GM12873 (cell line): ENCODE results near the gene OXCT1.

Experiments used
- CTCF ChIP-seq: IDR thresholded peaks from 2 replicates; pipeline ENCODE4 v1.5.1; 2012; ENCODE audit warnings: low read depth, mild to moderate bottlenecking, moderate library complexity, low read length, control low read depth; ENCODE audit not compliant: insufficient read depth; ENCODE audit errors: missing control alignments

OXCT1 gene

DNA sequence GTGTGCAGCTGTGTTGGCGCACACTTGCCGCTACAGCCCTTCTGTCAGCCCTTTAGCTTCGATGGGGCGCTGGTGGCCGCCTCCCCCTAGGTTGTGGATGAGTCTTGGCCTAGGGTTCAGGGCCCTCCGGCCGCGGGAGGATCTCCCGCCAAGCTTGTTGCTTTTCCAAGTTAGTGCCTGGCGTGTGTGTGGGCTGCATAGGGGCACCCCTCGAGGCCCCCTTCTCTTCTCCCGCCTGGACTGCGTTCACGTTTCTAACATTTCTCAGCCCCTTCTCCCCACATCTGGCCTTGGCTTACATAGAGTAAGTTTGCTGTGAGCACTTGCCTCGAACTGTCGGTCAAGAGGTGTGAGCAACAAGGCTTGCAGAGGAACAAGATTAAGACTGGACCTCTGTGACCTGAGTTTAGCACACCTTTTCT, 413 bp upstream of the OXCT1 start:
- TF ChIP-seq CTCF: no peak

- no peak for TF ChIP-seq CTCF
These were observed 988 bp downstream of the OXCT1 start for GRCh38 chr5:41869151-41869723.

GRCh38 chr5:41863871-41864486, 6.2 kb downstream of the OXCT1 start:
- no peak for TF ChIP-seq CTCF

GRCh38 chr5:41858890-41859289, 11.3 kb downstream of the OXCT1 start:
- TF ChIP-seq CTCF: no peak

DNA sequence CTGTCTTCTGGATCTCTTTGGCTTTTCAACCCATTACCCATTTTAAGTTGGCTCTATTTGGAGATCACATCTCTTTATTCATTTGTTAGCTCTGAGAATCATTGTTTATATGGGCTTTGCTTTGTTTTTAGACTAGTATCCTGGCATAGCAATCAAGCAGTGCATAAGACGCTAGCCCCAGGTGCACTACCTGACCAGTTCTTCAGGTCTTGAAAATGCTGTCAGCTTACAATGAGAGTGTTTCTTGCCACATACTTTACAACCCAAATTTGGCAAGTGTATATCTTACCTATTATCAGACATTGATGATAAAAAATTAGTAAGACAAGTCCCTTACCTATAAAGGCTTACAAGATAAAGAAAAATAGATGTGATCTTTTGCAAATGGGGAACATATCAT, 12.2 kb downstream of the OXCT1 start:
- no peak for TF ChIP-seq CTCF

DNA sequence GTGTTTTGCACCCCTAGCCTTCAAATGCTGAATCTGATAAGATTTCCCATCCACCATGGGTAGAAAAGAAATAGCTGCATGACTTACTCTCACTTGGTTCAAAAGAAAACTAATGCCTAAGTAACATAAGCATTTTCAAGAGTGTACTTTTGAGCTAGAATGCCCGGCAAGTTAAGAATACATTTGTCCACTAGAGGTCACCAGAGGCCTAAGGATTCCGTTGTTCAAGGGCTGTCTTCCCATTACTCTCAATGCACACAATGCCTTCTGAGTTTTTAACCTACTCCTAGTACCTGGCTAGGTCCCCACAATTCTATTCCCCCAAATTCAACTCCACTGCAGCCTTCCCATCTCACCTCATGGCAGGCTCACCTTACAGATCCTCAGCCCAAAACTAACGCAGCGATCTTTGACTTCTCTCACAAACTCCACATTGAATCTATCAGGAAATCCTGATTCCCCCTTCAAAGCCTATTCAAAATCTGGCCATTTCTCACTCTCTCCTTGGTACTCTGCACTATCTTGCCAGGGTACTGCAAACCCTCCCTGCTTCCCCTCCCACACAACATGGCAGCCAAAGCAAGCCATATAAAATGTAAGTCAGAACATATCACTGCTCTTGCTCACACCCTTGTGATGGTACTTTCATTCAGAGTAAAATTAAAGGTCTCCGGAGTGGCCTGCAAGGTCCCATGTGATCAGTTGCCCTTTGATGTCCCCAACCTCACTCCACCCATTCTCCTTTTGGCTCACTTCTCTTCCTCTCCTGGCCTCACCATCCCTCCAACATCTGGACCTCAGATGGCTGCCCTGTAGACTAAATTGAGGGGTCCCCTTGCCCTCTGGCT, 13.4 kb downstream of the OXCT1 start:
- TF ChIP-seq CTCF: peak; percentile 79

DNA sequence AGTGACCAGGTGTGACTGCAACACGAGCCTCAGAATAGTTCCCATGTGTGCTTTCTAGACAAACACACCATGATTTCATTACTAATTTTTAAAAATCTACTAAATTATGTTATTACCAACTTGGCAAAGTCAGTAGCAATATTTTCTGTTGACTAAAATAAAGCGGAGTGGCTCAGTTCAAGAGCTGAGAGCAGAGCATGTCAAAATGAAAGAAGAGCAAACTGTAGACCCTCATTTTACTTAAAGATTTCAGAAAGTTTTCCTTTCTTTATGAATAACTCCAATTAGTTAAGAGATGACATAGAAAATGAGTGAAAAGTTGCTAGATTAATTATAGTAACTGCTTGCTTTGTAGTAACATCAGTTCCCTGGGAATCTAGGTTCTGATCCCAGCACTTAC, 17.9 kb downstream of the OXCT1 start:
- no peak for TF ChIP-seq CTCF
